GM10266 (cell line): ENCODE results near the gene TOGARAM2.

Experiments
- DNase-seq: peaks from one replicate; pipeline ENCODE4 v3.0.0; 2012; ENCODE audit errors: extremely low spot score
- CTCF ChIP-seq: IDR thresholded peaks from 2 replicates; pipeline ENCODE4 v1.5.1; 2012; ENCODE audit warnings: mild to moderate bottlenecking, low read depth; ENCODE audit not compliant: control insufficient read depth, insufficient read depth; ENCODE audit errors: missing control alignments

The TOGARAM2 gene

GRCh38 chr2:29062371-29062770 lies 81.3 kb downstream of the TOGARAM2 start:
- TF ChIP-seq CTCF, result no peak
- no peak for DNase-seq

GRCh38 chr2:29063056-29063455 lies 82.0 kb downstream of the TOGARAM2 start:
- no peak for TF ChIP-seq CTCF
- no peak for DNase-seq

GRCh38 chr2:29063646-29064345 lies 82.7 kb downstream of the TOGARAM2 start:
- no peak for TF ChIP-seq CTCF

GRCh38 chr2:29064346-29064715 lies 83.2 kb downstream of the TOGARAM2 start:
- no peak for DNase-seq
- TF ChIP-seq CTCF, result no peak

More at GRCh38 chr2:29063646-29064345, 82.7 kb downstream of the TOGARAM2 start:
- no peak for DNase-seq

- DNase-seq, result no peak
- TF ChIP-seq CTCF, result no peak
These were observed 83.6 kb downstream of the TOGARAM2 start for GRCh38 chr2:29064746-29065067.

- no peak for TF ChIP-seq CTCF
- DNase-seq, result no peak
These were observed 84.1 kb downstream of the TOGARAM2 start for GRCh38 chr2:29065068-29065811.

GRCh38 chr2:29066271-29066860 lies 85.3 kb downstream of the TOGARAM2 start:
- no peak for DNase-seq
- no peak for TF ChIP-seq CTCF
